ENCODE measurements around the gene CACNA2D1.

The CACNA2D1 gene

DNA sequence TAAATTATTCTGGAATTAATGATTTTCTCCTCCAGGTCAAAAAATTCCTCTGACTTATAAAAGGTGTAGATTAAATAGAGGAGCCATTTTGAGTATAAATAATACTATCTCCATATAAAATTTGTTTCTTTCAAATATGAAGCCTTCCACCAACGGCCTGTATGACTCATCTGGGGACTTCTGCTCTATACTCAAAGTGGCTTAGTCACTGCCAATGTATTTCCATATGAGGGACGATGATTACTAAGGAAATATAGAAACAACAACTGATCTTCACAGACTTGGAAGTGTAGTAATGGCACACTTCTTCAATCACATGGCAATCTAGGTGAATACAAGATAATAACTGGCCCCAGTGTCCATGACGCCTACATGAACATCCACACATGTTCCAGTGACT, 338.1 kb downstream of the CACNA2D1 start:
- ATAC-seq = peak; percentile 61; the same call in 2 of the 3 replicates

GRCh38 chr7:82098414-82098813, 345.2 kb downstream of the CACNA2D1 start:
- TF ChIP-seq CSDC2 (CRISPR knock-in tag; IDR thresholded peaks at IDR 0.05) (no peak), ZFP30 (CRISPR knock-in tag; IDR thresholded peaks at IDR 0.05) (no peak), TOX (CRISPR knock-in tag; IDR thresholded peaks at IDR 0.05; ENCODE audit: borderline replicate concordance) (no peak), ZNF70 (CRISPR knock-in tag; IDR thresholded peaks at IDR 0.05) (no peak), CREB5 (CRISPR knock-in tag; IDR thresholded peaks at IDR 0.05; ENCODE audit: low read depth) (no peak), PPARA (CRISPR knock-in tag; IDR thresholded peaks at IDR 0.05; ENCODE audit: borderline replicate concordance) (no peak), ZNF565 (CRISPR knock-in tag; conservative IDR thresholded peaks at IDR 0.05; ENCODE audit: low read depth) (no peak), OSR1 (CRISPR knock-in tag; IDR thresholded peaks at IDR 0.05) (no peak), RARB (CRISPR knock-in tag; IDR thresholded peaks at IDR 0.05) (no peak), ARNTL (CRISPR knock-in tag; IDR thresholded peaks at IDR 0.05; ENCODE audit: borderline replicate concordance, low read depth) (no peak), PATZ1 (CRISPR knock-in tag; IDR thresholded peaks at IDR 0.05; ENCODE audit: borderline replicate concordance) (no peak), GLIS3 (CRISPR knock-in tag; IDR thresholded peaks at IDR 0.05) (no peak), TCF4 (CRISPR knock-in tag; IDR thresholded peaks at IDR 0.05; ENCODE audit: borderline replicate concordance) (no peak), TSHZ2 (CRISPR knock-in tag; IDR thresholded peaks at IDR 0.05) (no peak), ZNF8 (CRISPR knock-in tag; IDR thresholded peaks at IDR 0.05) (no peak), BACH2 (CRISPR knock-in tag; IDR thresholded peaks at IDR 0.05; ENCODE audit: borderline replicate concordance) (no peak), POU6F1 (CRISPR knock-in tag; IDR thresholded peaks at IDR 0.05; ENCODE audit: borderline replicate concordance, low read depth) (no peak), ZC3H10 (CRISPR knock-in tag; IDR thresholded peaks at IDR 0.05) (no peak)
- TF ChIP-seq, protein P1, sequence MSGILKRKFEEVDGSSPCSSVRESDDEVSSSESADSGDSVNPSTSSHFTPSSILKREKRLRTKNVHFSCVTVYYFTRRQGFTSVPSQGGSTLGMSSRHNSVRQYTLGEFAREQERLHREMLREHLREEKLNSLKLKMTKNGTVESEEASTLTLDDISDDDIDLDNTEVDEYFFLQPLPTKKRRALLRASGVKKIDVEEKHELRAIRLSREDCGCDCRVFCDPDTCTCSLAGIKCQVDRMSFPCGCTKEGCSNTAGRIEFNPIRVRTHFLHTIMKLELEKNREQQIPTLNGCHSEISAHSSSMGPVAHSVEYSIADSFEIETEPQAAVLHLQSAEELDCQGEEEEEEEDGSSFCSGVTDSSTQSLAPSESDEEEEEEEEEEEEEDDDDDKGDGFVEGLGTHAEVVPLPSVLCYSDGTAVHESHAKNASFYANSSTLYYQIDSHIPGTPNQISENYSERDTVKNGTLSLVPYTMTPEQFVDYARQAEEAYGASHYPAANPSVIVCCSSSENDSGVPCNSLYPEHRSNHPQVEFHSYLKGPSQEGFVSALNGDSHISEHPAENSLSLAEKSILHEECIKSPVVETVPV (CRISPR knock-in tag; IDR thresholded peaks at IDR 0.05) = no peak

More for the DNA sequence above, 338.1 kb downstream of the CACNA2D1 start:
- TF ChIP-seq PATZ1 (CRISPR knock-in tag; IDR thresholded peaks at IDR 0.05; ENCODE audit: borderline replicate concordance) (no peak), ZFP3 (CRISPR knock-in tag; IDR thresholded peaks at IDR 0.05) (no peak), CSDC2 (CRISPR knock-in tag; IDR thresholded peaks at IDR 0.05) (no peak), PPARA (CRISPR knock-in tag; IDR thresholded peaks at IDR 0.05; ENCODE audit: borderline replicate concordance) (no peak), ZNF565 (CRISPR knock-in tag; conservative IDR thresholded peaks at IDR 0.05; ENCODE audit: low read depth) (no peak), GLIS3 (CRISPR knock-in tag; IDR thresholded peaks at IDR 0.05) (no peak), SNAI2 (CRISPR knock-in tag; IDR thresholded peaks at IDR 0.05) (no peak), ZC3H10 (CRISPR knock-in tag; IDR thresholded peaks at IDR 0.05) (no peak), ZFP30 (CRISPR knock-in tag; IDR thresholded peaks at IDR 0.05) (no peak)

More at GRCh38 chr7:82098414-82098813, 345.2 kb downstream of the CACNA2D1 start:
- no peak for ATAC-seq

All from SK-N-SH treated with all-trans-retinoic acid at 6 μM for 48 hours (cell line).